SJCRH30 (cell line): Measurements from ENCODE around the gene LEF1. TPM values are rescaled to one million over a fixed set of nuclear protein-coding genes. Genes with fewer than 3 reads are reported as not detected.

Source experiments
- DNase-seq, 2 experiments: peaks; one replicate each; pipeline ENCODE4 v3.0.0-alpha.2; 2015 to 2020
- H3K27ac ChIP-seq: fragments of 250-450 bp; sonication (Bioruptor Pico); 2 replicates; pipeline ENCODE4 v1.5.1; 2020; ENCODE audit warnings: mild to moderate bottlenecking, moderate library complexity
- H3K27me3 ChIP-seq: fragments of 250-450 bp; sonication (Bioruptor Pico); 2 replicates; pipeline ENCODE4 v1.5.1; 2020; ENCODE audit warnings: mild to moderate bottlenecking, moderate library complexity
- H3K36me3 ChIP-seq: fragments of 250-450 bp; sonication (Bioruptor Pico); 2 replicates; pipeline ENCODE4 v1.5.1; 2020; ENCODE audit warnings: mild to moderate bottlenecking, moderate library complexity
- H3K4me1 ChIP-seq: fragments of 250-450 bp; sonication (Bioruptor Pico); 2 replicates; pipeline ENCODE4 v1.5.1; 2020; ENCODE audit warnings: mild to moderate bottlenecking, moderate library complexity
- H3K4me3 ChIP-seq: fragments of 250-450 bp; sonication (Bioruptor Pico); 2 replicates; pipeline ENCODE4 v1.5.1; 2020; ENCODE audit warnings: mild to moderate bottlenecking, moderate library complexity
- H3K9me3 ChIP-seq: fragments of 250-450 bp; sonication (Bioruptor Pico); replicated peaks from 2 replicates; pipeline ENCODE4 v1.5.1; 2020; ENCODE audit warnings: mild to moderate bottlenecking, moderate library complexity
- total RNA-seq: library from RNA; depleted of rRNA; stranded (reverse); fragments of >200 nt; shearing (Covaris generic); gene quantifications from 2 replicates; pipeline ENCODE4 v1.2.3, GENCODE V29; 2014

LEF1 gene
- total RNA-seq, 1 experiment from 2014 or later, result 84.4 TPM

DNA sequence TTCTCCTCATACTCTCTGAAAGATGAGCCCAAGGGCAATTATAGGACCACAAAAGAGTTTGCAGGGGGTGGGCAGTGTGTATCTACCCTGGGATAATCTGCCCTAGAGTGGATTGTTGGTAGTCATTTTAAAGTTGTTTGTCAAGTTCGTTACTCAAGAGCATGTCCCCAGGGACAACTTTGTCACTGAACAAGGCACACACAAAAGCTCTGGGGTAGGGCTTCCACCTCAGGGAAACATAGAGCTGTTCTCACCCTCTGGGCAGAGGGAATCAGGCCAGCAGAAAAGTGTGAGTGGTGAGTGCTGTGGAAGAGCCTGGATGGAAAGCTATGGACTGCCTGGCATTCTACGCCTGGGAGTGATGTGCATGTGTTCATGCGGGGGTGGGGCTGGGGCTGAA lies 23.3 kb upstream of the LEF1 start:
- H3K27me3 ChIP-seq, result no peaks in the 10 kb centered on the region; the same call in 1 of the 2 replicates
- no peaks in the 10 kb centered on the region for H3K36me3 ChIP-seq
- no peak for DNase-seq
- H3K27ac ChIP-seq, result no peak overlapping the region
- H3K4me3 ChIP-seq, result no peak overlapping the region
- no peaks in the 10 kb centered on the region for H3K4me1 ChIP-seq
- H3K9me3 ChIP-seq, result no peaks in the 10 kb centered on the region

DNA sequence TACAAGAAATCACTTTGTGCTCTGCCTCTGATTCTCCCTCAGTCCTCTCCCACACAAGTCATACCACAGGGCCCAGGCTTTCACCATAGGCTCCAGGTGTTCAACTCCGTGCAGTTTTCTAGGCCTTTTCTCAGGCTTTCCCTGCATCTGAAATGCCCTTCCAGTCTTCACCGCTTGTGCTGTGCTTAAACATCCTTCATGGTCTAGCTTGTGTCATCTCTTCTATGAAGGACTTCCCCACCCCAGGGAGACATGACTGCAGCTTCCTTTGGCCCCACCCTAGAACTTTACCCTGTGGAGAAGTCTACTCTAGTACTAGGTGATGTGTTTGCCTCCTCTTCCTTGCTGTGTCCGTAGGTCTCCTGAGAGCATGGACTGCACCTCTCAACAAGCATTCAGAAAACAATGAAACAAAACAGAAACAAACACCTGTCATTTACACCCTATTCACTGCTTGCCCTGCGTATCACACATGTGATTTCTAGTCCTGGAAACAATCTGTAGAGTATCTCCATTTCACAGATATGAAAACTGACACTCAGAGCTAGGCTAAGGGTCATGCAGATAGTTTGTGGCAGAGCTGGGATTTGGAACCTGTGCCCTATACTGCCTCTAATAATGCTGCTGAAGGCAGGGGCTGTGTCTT lies 22.7 kb upstream of the LEF1 start:
- Histone ChIP-seq H3K4me3 (no peak overlapping the region), H3K36me3 (no peaks in the 10 kb centered on the region)
- no peak for DNase-seq

DNA sequence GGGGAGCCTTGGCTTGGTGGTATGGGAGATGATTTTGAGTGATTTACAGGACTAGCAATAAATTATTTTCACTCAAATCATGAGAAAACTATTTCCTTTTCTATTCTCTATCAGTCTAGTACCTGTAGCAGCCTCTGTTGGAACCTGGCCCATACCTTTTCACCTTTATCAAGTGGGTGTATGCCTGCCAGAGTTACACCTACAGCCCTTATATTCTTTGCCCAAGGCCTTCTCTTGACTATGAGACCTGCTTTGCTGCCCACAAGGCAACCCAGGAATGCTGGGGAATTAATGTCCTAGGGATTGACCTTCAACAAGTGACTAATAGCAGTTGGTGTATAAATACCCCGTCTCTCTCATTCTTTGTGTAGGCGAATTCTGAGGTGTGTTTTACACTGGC lies 20.0 kb upstream of the LEF1 start:
- Histone ChIP-seq H3K27ac (no peak overlapping the region), H3K27me3 (no peaks in the 10 kb centered on the region), H3K9me3 (no peaks in the 10 kb centered on the region), H3K4me1 (no peaks in the 10 kb centered on the region), H3K4me3 (no peak overlapping the region), H3K36me3 (no peaks in the 10 kb centered on the region)
- DNase-seq, result no peak

More for the DNA sequence above, 22.7 kb upstream of the LEF1 start:
- Histone ChIP-seq H3K9me3 (no peaks in the 10 kb centered on the region), H3K27me3 (no peaks in the 10 kb centered on the region; the same call in 1 of the 2 replicates), H3K4me1 (no peaks in the 10 kb centered on the region), H3K27ac (no peak overlapping the region)

DNA sequence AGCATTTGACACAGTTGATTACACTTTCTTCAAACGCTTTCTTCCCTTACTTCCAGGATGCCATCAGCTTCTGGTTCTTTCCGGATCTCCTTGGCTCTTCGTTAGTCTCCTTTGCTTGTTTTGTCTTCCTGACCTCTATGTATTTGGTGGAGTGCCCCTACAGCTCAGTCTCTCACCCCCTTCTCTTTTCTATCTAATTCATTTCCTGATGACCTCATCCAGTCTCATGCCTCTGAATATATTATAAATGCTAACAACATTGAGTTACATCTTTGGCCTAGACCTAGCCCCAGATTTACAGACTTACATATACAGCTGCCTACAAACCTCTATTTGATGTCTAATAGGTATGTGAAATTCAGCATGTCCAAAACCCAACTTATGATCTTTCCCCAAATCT lies 16.5 kb upstream of the LEF1 start:
- Histone ChIP-seq H3K36me3 (no peaks in the 10 kb centered on the region), H3K9me3 (no peaks in the 10 kb centered on the region), H3K27me3 (no peaks in the 10 kb centered on the region), H3K4me1 (no peaks in the 10 kb centered on the region), H3K4me3 (no peak overlapping the region), H3K27ac (no peak overlapping the region)
- no peak for DNase-seq

DNA sequence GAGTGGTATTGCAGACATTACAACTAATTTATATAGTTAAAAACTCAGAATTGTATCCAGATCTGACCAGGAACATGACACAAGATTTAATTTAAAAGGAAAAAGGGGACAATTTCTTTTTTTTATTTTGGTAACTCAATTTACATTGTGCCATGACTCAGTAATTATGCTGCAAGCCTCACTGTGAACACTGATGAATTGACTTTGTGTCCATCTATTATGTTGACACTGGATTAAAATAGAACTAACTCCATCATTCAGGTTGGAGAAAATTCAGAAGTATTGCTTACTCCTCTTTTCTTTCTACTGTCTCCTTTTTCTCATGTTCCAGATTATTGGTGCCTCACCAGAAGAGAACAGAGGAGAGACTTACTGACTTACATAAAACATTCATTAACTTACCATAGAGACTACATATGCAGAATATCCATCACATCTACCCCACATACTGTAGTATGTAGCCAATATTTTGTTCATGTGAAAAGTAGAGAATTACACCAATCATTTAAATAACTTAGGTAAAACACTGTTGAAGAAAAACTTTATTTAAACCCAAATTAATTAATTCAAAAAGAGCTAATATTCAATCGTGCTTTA lies 15.8 kb upstream of the LEF1 start:
- H3K36me3 ChIP-seq, result no peaks in the 10 kb centered on the region
- no peak for DNase-seq
- H3K27ac ChIP-seq, result no peak overlapping the region
- no peak overlapping the region for H3K4me3 ChIP-seq
- H3K9me3 ChIP-seq, result no peaks in the 10 kb centered on the region
- H3K4me1 ChIP-seq, result no peaks in the 10 kb centered on the region
- no peaks in the 10 kb centered on the region for H3K27me3 ChIP-seq

DNA sequence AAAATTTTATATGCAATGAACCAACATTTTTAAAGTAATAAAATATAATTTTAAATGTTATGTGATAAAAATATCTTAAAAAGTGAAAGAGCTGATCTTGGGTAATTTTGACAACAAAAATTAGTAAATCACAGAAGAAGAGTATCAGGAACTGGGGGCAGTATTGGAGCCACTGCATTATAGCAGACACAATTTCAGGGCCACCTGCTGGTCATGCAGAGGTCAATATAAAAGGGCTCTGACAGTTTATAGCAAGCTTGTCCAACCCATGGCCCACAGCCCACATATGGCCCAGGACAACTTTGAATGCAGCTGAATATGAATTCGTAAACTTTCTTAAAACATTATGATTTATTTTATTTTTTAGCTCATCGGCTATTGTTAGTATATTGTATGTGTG lies 13.0 kb upstream of the LEF1 start:
- Histone ChIP-seq H3K4me3 (no peak overlapping the region), H3K27ac (no peak overlapping the region), H3K9me3 (no peaks in the 10 kb centered on the region), H3K4me1 (no peaks in the 10 kb centered on the region), H3K36me3 (no peaks in the 10 kb centered on the region), H3K27me3 (no peaks in the 10 kb centered on the region)
- peak in 1 of 2 experiments; percentile 9 for DNase-seq

DNA sequence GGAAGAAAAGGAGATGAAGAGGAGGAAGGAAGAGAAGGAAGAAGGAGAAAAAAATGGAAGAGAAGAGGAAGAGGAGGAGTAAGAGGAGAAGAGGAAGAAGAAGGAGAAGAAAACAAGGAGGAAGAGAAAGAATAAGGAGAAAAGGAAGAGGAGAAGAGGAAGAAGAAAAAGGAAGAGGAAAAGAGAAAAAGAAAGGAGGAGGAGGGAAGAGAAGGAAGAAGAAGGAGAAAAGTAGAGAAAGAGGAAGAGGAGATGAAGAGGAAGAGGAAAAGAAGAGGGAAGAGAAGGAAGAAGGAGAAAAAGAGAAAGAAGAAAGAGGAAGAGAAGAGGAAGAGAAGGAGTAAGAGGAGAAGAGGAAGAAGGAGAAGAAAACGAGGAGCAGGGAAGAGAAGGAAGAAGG lies 11.8 kb upstream of the LEF1 start:
- Histone ChIP-seq H3K4me1 (no peaks in the 10 kb centered on the region), H3K9me3 (no peaks in the 10 kb centered on the region), H3K27ac (no peak overlapping the region), H3K36me3 (no peaks in the 10 kb centered on the region), H3K4me3 (no peak overlapping the region), H3K27me3 (no peaks in the 10 kb centered on the region)
- DNase-seq, result no peak

DNA sequence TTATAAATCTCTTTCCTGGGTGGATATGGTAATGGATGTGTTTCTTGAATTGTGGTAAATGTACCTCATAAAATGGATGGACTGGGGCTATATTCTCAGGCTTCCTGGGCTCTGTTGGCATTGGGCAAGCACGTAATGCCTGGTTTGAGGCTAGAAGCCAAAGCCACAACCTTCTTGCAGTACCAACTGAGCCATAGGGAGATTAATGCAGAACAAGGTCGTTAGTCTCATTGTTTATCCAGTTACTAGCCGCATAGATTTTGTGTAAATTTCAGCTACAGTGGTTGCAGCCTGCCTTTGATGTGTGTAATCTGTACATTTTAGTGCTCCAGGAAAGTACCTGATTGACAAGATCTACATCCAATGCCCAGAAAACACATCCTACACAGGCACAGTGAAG lies 7.2 kb upstream of the LEF1 start:
- Histone ChIP-seq H3K9me3 (no peaks in the 10 kb centered on the region), H3K27me3 (no peaks in the 10 kb centered on the region), H3K27ac (no peak overlapping the region), H3K4me3 (no peak overlapping the region), H3K36me3 (no peaks in the 10 kb centered on the region), H3K4me1 (no peaks in the 10 kb centered on the region)
- DNase-seq, result no peak

DNA sequence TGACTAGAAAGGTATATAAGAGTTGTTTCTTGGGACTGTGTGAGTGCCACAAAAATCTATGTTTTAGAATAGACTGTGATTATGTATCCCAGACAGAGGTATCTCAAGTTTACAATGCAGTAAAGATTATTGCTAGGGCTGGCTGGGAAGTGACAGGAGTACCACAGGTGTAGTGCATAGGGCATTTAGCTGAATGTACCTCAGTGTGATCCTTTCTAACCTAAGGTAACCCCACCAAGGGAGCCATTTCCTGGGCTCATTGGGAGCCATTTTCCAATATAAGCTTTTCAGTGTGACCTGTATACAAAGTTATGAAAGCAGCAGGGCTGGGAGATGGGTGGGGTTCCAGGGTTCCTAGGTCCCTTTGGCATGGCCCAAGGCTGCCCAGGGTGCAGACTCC lies 6.1 kb upstream of the LEF1 start:
- no peak for DNase-seq
- no peak overlapping the region for H3K27ac ChIP-seq
- no peaks in the 10 kb centered on the region for H3K36me3 ChIP-seq
- H3K9me3 ChIP-seq, result no peaks in the 10 kb centered on the region
- H3K4me1 ChIP-seq, result no peaks in the 10 kb centered on the region
- H3K4me3 ChIP-seq, result no peak overlapping the region
- no peaks in the 10 kb centered on the region for H3K27me3 ChIP-seq

DNA sequence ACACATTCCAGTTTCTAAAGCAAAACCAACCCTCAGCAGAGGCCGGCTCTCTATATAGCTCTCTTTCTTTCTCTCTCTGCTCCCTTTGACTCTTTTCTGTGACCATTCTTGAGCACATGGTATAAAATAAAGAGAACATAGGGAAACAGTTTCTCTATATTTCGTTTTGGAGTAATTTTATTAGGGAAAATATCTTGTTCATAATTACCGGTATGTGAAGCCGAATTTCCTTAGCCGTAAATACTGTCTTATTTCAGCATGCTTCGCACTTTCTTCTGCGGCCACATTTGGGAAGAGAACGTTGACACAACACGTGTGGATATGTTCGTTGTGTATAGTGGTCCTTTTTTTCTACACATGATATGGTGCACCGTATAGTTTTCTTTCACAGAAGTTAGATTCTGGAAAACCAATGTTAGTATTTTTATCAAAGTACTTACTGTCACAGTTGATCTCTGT lies 4.9 kb upstream of the LEF1 start:
- Histone ChIP-seq H3K4me3 (no peak overlapping the region), H3K9me3 (no peaks in the 10 kb centered on the region), H3K27ac (no peak overlapping the region), H3K36me3 (no peaks in the 10 kb centered on the region), H3K4me1 (no peaks in the 10 kb centered on the region), H3K27me3 (no peaks in the 10 kb centered on the region)
- DNase-seq, result no peak

DNA sequence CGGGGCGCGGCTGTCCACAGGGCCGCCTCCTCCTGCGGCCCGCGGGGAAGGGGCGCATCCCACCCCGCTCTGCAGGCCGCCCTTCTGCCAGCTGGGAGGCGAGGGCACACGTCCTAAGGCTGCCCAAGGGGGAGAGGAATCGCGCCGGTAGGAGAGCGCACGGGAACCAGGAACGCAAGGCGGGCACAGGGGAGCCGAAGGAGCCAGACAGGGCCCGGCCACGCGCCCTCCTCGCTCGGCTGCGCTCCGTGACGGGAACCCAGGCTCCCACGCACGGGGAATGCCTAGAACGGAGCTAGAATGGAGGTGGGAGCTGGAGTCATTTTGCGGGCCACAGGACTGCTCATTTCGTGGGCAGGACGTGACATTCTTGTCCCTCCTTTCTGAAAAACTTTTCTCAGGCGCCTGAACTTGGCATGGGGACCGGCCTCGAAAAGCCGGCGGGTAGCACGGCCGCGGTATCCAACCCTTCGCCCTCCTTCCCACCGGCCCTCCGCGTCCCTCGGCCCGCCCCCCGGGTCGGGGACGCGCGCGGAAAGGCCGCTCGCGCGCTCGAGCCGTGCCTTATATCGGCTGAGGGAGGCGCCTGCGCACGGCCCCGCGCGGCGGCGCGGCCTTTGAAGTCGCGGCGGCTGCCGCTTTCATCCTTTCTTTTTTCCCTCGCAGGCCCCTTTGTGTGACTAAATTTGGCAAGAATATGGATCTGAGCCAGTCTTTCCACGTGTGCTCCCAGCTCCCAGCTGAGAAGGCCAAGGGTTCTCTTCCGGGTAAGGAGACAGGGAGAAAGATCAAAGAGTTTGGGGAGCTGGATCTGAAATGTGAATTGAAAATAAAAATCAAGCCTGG lies 4.2 kb upstream of the LEF1 start:
- Histone ChIP-seq H3K4me1 (no peaks in the 10 kb centered on the region), H3K9me3 (no peaks in the 10 kb centered on the region), H3K27me3 (no peaks in the 10 kb centered on the region), H3K4me3 (no peak overlapping the region), H3K36me3 (no peaks in the 10 kb centered on the region), H3K27ac (no peak overlapping the region)
- DNase-seq, result no peak

DNA sequence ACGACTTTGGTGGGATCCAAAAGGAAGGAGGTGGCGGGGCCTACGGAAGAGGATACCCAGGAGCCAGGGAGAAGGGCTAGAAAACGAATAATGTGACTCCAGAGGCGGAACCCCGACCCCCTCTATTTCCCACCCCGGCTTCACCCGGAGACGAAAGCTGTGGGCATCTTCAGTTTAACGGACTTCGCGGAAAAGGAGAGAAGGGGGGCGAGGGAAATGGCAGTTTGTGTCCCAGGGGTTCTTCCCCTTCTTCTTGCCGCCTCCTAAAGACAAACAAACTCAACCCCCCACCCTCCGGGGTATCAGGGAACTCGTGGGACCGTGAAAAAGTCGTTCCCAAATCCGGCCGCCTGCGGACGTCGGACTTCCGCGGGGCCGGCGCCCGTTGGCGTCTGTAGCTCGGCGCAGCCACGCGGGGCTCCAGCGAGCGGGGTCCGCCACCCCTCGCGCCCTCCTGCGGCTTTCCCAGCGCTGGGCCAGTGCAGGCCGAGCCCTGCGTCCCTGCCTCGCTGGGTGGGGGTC lies 3.6 kb upstream of the LEF1 start:
- H3K4me3 ChIP-seq, result no peak overlapping the region
- DNase-seq, result no peak
- no peaks in the 10 kb centered on the region for H3K4me1 ChIP-seq
- no peak overlapping the region for H3K27ac ChIP-seq
- H3K27me3 ChIP-seq, result no peaks in the 10 kb centered on the region
- no peaks in the 10 kb centered on the region for H3K9me3 ChIP-seq
- no peaks in the 10 kb centered on the region for H3K36me3 ChIP-seq

DNA sequence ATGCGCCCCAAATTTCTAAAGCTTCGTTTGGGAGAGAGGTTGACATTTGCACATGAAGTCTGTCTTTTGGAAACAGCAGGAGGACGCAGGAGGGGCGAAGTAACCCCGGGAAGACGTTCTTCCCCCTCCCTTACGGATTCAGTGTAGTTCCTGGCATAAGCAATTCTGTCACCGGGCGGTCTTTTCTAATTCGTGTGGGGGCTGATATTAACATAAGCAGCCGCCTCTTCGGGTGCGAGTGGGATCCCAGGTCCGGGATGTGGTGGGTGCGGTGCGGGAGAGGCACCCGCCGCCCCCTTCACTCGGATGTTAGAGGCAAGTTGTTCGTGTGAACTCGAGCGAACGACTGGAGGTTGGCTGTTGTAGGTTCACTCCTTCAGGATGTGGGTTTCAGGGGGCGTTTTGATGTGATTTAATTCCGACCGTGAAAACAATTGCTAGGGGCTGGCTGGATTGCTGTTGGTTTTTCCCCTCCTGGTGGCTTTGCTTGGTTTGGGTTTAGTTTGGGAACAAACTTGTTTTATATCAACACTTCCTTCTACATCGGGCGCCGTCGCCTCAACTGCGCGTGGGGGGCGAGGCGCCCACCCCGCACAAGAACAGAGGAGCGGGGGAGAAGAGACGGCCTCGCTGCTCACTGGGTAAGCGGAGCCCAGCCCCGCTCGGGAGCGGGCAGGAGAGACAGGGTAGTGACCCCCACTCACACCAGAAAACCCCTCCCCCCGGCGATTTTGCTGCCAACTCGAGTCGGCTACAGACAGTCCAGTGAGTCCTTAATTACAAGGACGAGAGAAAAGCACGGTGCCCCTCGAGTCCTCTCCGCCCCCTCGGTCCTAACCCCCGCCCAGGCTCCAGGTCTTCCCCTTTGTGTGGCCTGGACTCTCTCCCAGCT lies 2.9 kb upstream of the LEF1 start:
- Histone ChIP-seq H3K27me3 (no peaks in the 10 kb centered on the region), H3K36me3 (no peaks in the 10 kb centered on the region), H3K4me1 (no peaks in the 10 kb centered on the region), H3K27ac (no peak overlapping the region), H3K9me3 (no peaks in the 10 kb centered on the region), H3K4me3 (no peak overlapping the region)
- no peak for DNase-seq

DNA sequence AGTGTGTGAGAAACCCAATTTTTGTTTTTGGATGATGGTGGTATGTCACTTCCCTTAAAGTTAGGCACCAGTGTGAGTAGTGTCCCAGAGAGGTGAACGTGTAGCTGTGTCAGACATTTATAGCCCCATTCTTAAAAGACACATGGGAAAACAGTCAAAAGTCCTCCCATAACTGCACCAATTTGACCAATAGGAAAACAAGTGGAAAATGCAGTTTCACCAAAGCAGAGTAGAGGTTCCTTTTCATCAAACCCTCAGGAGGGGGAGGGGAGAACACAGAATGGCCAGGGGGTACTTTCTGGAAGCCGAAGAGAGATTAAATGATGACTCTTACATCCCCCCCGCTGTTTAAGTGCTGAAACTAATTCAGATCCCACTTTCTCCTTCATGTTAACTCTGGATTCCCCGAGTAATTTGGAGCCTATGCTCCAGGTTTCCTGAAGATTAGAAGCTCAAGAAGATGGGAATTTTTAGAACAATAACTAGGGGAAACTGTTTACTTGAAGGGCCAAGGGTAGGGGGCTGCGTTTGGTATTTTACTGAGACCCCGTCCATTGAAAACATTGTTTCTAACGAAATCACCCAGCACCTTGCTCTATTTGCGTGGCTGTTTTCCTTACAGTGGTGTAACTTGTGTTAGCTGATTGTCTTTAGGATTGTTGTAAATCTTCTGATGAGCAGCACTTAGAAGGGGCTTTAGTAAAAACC lies 2.1 kb upstream of the LEF1 start:
- DNase-seq, result no peak
- Histone ChIP-seq H3K27me3 (no peaks in the 10 kb centered on the region), H3K27ac (no peak overlapping the region), H3K9me3 (no peaks in the 10 kb centered on the region), H3K36me3 (no peaks in the 10 kb centered on the region), H3K4me3 (no peak overlapping the region), H3K4me1 (no peaks in the 10 kb centered on the region)
